ENCODE measurements around the gene RPP30. TPM values are rescaled to one million over a fixed set of nuclear protein-coding genes. Genes with fewer than 3 reads are reported as not detected.

The RPP30 gene
- total and polyA plus RNA-seq, 4 donors: 11.2 to 22.6 (median 13.0) TPM

DNA sequence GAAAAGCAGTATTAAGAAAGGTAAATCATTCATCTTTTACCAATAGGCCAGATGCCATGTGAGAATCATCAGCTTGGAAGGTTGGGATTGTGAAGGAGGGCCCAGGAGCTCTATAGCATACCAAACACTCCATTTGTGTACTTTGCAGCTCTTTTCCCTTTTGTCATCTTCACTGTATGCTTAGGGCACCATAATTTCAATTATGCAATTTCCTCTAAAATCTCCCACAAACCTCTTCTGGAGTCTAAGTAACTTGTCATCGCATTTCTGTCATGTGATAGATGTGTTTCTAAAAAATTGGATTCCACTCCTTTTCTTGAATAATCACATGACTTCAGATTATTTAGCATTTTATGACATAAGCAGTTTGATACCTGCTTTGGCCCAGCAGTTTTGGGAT, 17.9 kb downstream of the RPP30 start:
- no peak overlapping the region for H3K9ac ChIP-seq (ENCODE audit: low read depth in 1 of 2, low read length in 2 of 2)
- peaks cover 3 to 18% (median 14%) of the 10 kb centered on the region in 4 donors for H3K36me3 ChIP-seq (ENCODE audit: control insufficient read depth in 4 of 4, insufficient read depth in 3 of 4, low read depth in 1 of 4, low read length in 3 of 4)

DNA sequence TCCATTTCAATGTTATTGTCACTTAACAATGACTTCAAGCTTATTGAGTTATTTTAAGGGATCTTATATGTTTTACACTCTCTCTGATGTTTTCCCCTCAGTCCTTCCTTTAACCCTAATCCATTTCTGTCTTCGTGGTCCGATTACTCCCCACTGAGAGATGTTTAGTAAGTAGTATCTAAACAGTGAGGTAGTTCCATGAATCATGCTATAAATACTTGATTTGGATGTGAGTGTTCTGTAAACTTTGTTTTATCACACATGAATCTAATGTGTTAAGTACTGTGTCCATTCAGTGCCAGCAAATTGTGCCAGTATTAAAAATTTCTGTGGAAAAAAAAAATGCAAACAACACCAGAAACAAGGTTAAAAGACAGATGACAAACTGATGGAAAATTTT, 18.6 kb downstream of the RPP30 start:
- Histone ChIP-seq H3K27ac (ENCODE audit: low read depth in 1 of 2, low read length in 2 of 2) (no peak overlapping the region), H3K4me3 (ENCODE audit: low read depth in 1 of 3, low read length in 3 of 3) (no peak overlapping the region), H3K9me3 (ENCODE audit: control insufficient read depth in 4 of 4, low read length in 3 of 4) (no peaks in the 10 kb centered on the region), H3K36me3 (ENCODE audit: control insufficient read depth in 4 of 4, insufficient read depth in 3 of 4, low read depth in 1 of 4, low read length in 3 of 4) (peaks cover 3 to 20% (median 14%) of the 10 kb centered on the region in 4 donors), H3K4me1 (ENCODE audit: control insufficient read depth in 4 of 4, insufficient read depth in 4 of 4, low read length in 3 of 4) (peaks cover 1 to 9% (median 3%) of the 10 kb centered on the region in 4 donors), H3K27me3 (ENCODE audit: control insufficient read depth in 4 of 4, insufficient read depth in 4 of 4, low read length in 3 of 4) (no peaks in the 10 kb centered on the region), H3K9ac (ENCODE audit: low read depth in 1 of 2, low read length in 2 of 2) (no peak overlapping the region)
- TF ChIP-seq HNF4A (conservative IDR thresholded peaks at IDR 0.05) (no peak), RXRA (IDR thresholded peaks at IDR 0.05) (no peak), FOXA2 (IDR thresholded peaks at IDR 0.05) (no peak), SP1 (IDR thresholded peaks at IDR 0.05) (no peak), YY1 (IDR thresholded peaks at IDR 0.05) (no peak), GABPA (IDR thresholded peaks at IDR 0.05 in 1 of 2, conservative IDR thresholded peaks at IDR 0.05 in 1 of 2) (no peak), HNF4G (IDR thresholded peaks at IDR 0.05) (no peak), RAD21 (IDR thresholded peaks at IDR 0.05) (no peak), NR2F2 (IDR thresholded peaks at IDR 0.05) (no peak), TAF1 (conservative IDR thresholded peaks at IDR 0.05) (no peak)
- TF ChIP-seq, protein P1, sequence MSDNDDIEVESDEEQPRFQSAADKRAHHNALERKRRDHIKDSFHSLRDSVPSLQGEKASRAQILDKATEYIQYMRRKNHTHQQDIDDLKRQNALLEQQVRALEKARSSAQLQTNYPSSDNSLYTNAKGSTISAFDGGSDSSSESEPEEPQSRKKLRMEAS (IDR thresholded peaks at IDR 0.05): no peak
- TF ChIP-seq, protein P2, sequence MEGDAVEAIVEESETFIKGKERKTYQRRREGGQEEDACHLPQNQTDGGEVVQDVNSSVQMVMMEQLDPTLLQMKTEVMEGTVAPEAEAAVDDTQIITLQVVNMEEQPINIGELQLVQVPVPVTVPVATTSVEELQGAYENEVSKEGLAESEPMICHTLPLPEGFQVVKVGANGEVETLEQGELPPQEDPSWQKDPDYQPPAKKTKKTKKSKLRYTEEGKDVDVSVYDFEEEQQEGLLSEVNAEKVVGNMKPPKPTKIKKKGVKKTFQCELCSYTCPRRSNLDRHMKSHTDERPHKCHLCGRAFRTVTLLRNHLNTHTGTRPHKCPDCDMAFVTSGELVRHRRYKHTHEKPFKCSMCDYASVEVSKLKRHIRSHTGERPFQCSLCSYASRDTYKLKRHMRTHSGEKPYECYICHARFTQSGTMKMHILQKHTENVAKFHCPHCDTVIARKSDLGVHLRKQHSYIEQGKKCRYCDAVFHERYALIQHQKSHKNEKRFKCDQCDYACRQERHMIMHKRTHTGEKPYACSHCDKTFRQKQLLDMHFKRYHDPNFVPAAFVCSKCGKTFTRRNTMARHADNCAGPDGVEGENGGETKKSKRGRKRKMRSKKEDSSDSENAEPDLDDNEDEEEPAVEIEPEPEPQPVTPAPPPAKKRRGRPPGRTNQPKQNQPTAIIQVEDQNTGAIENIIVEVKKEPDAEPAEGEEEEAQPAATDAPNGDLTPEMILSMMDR (IDR thresholded peaks at IDR 0.05; ENCODE audit: low read depth, low read length, missing input control): no peak
- TF ChIP-seq, protein P3, sequence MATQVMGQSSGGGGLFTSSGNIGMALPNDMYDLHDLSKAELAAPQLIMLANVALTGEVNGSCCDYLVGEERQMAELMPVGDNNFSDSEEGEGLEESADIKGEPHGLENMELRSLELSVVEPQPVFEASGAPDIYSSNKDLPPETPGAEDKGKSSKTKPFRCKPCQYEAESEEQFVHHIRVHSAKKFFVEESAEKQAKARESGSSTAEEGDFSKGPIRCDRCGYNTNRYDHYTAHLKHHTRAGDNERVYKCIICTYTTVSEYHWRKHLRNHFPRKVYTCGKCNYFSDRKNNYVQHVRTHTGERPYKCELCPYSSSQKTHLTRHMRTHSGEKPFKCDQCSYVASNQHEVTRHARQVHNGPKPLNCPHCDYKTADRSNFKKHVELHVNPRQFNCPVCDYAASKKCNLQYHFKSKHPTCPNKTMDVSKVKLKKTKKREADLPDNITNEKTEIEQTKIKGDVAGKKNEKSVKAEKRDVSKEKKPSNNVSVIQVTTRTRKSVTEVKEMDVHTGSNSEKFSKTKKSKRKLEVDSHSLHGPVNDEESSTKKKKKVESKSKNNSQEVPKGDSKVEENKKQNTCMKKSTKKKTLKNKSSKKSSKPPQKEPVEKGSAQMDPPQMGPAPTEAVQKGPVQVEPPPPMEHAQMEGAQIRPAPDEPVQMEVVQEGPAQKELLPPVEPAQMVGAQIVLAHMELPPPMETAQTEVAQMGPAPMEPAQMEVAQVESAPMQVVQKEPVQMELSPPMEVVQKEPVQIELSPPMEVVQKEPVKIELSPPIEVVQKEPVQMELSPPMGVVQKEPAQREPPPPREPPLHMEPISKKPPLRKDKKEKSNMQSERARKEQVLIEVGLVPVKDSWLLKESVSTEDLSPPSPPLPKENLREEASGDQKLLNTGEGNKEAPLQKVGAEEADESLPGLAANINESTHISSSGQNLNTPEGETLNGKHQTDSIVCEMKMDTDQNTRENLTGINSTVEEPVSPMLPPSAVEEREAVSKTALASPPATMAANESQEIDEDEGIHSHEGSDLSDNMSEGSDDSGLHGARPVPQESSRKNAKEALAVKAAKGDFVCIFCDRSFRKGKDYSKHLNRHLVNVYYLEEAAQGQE (IDR thresholded peaks at IDR 0.05): no peak
- DNase-seq (ENCODE audit: low spot score): no peak
- WGBS: 96% methylated on average over 2 of the region's 2 CpGs

More for the DNA sequence above, 17.9 kb downstream of the RPP30 start:
- H3K27ac ChIP-seq (ENCODE audit: low read depth in 1 of 2, low read length in 2 of 2): no peak overlapping the region
- no peak for TF ChIP-seq RXRA (IDR thresholded peaks at IDR 0.05)
- no peak for TF ChIP-seq SP1 (IDR thresholded peaks at IDR 0.05)
- TF ChIP-seq, protein P3 (IDR thresholded peaks at IDR 0.05): no peak
- peaks cover 1 to 14% (median 3%) of the 10 kb centered on the region in 4 donors for H3K4me1 ChIP-seq (ENCODE audit: control insufficient read depth in 4 of 4, insufficient read depth in 4 of 4, low read length in 3 of 4)
- DNase-seq (ENCODE audit: low spot score): no peak
- H3K9me3 ChIP-seq (ENCODE audit: control insufficient read depth in 4 of 4, low read length in 3 of 4): no peaks in the 10 kb centered on the region
- no peak overlapping the region for H3K4me3 ChIP-seq (ENCODE audit: low read depth in 1 of 3, low read length in 3 of 3)
- WGBS: 84% methylated on average over 1 of the region's 1 CpG
- H3K27me3 ChIP-seq (ENCODE audit: control insufficient read depth in 4 of 4, insufficient read depth in 4 of 4, low read length in 3 of 4): no peaks in the 10 kb centered on the region

Data from liver (tissue), 9 donors.